GM12878 (cell line): ENCODE data around the gene PRR5L. TPM values are rescaled to one million over a fixed set of nuclear protein-coding genes. Genes with fewer than 3 reads are reported as not detected.
A peak's percentile ranks its signal among the peaks of the same experiment; 100 is the strongest.

Experiments used
- ATAC-seq: fragments of 200-7000 bp; cut with Tn5 transposase; 3 replicates; pipeline ENCODE4 v1.9.1; 2020; ENCODE audit warnings: mild to moderate bottlenecking, moderate library complexity
- BruUV-seq: library from RNA; stranded (reverse); fragments of 400-500 nt; replicated peaks from 2 replicates; lab custom pipeline; 2021; lab: Mats Ljungman, UMichigan
- CTCF ChIA-PET: fragments of 300-600 bp; sonication (Branson Sonifier 250); formaldehyde crosslinking; extraction: SDS; loops from one replicate; lab custom pipeline; 2021; ENCODE audit warnings: inconsistent platforms; lab: Yijun Ruan, JAX
- POLR2A ChIA-PET: fragments of 350-600 bp; formaldehyde crosslinking; extraction: SDS; loops from one replicate; lab custom pipeline; 2021; ENCODE audit warnings: inconsistent platforms; lab: Charles Lee
- RAD21 ChIA-PET: fragments of 300-600 bp; sonication (Branson Sonifier 250); formaldehyde crosslinking; loops from one replicate; lab custom pipeline; 2023; ENCODE audit warnings: antibody characterized with exemption; ENCODE audit not compliant: unreplicated experiment; lab: Charles Lee
- SMC1A ChIA-PET: fragments of 300-600 bp; sonication (Branson Sonifier 250); formaldehyde crosslinking; loops from one replicate; lab custom pipeline; 2023; ENCODE audit not compliant: unreplicated experiment, uncharacterized antibody; lab: Charles Lee
- DNase-seq: peaks from one replicate; pipeline ENCODE4 v3.0.0-alpha.2; 2011; ENCODE audit warnings: low read depth, low spot score
- FAIRE-seq: peaks from 3 replicates; lab custom pipeline; 2011; peaks lifted over from hg19 to GRCh38; lab: Jason Lieb, UNC
- H2AFZ ChIP-seq: 2 replicates; pipeline ENCODE4 v1.6.0; 2011; ENCODE audit warnings: low read depth, low read length, control low read depth; ENCODE audit not compliant: control insufficient read depth
- H3K27ac ChIP-seq: 2 replicates; pipeline ENCODE4 v1.5.1; 2011; ENCODE audit warnings: control low read depth; ENCODE audit not compliant: control insufficient read depth, insufficient read depth
- H3K27me3 ChIP-seq, 2 experiments: replicated peaks in 1 of 2; 2 replicates each; pipeline versions ENCODE4 v1.6.0 to v1.6.1; 2011; ENCODE audit warnings: low read length in 1 of 2; ENCODE audit not compliant: control insufficient read depth in 2 of 2, insufficient read depth in 2 of 2
- H3K36me3 ChIP-seq, 2 experiments: 2 replicates each; pipeline ENCODE4 v1.5.1; 2011; ENCODE audit warnings: low read length in 1 of 2; ENCODE audit not compliant: control insufficient read depth in 2 of 2, insufficient read depth in 2 of 2
- H3K4me1 ChIP-seq: 2 replicates; pipeline ENCODE4 v1.6.1; 2011; ENCODE audit warnings: mild to moderate bottlenecking, low read length, moderate library complexity, mixed read lengths; ENCODE audit not compliant: control insufficient read depth, insufficient read depth
- H3K4me2 ChIP-seq: 2 replicates; pipeline ENCODE4 v1.6.0; 2011; ENCODE audit warnings: control low read depth; ENCODE audit not compliant: control insufficient read depth, insufficient read depth
- H3K4me3 ChIP-seq: fragments of 200-600 bp; sonication (generic); 2 replicates; pipeline ENCODE4 v1.5.1; 2016
- H3K79me2 ChIP-seq: 2 replicates; pipeline ENCODE4 v1.6.0; 2011; ENCODE audit warnings: low read length; ENCODE audit not compliant: control insufficient read depth, insufficient read depth
- H3K9ac ChIP-seq: 2 replicates; pipeline ENCODE4 v1.8.0; 2011; ENCODE audit warnings: low read length, control low read depth, mixed read lengths; ENCODE audit not compliant: control insufficient read depth, insufficient read depth
- H3K9me3 ChIP-seq: replicated peaks from 3 replicates; pipeline ENCODE4 v1.5.1; 2011; ENCODE audit warnings: mild to moderate bottlenecking, low read length; ENCODE audit not compliant: control insufficient read depth, insufficient read depth
- H4K20me1 ChIP-seq: 2 replicates; pipeline ENCODE4 v1.6.0; 2011; ENCODE audit not compliant: control insufficient read depth, insufficient read depth
- PAX8 ChIP-seq: fragments of 450-650 bp; IDR thresholded peaks from 2 replicates; pipeline ENCODE4 v1.6.1; 2017; ENCODE audit warnings: mild to moderate bottlenecking, moderate library complexity
- POU2F2 ChIP-seq: IDR thresholded peaks from 3 replicates; pipeline ENCODE4 v1.6.1; 2011; ENCODE audit warnings: low read depth, mild to moderate bottlenecking, low read length, borderline replicate concordance
- RBBP5 ChIP-seq: fragments of 200-600 bp; sonication (generic); conservative IDR thresholded peaks from 2 replicates; pipeline ENCODE4 v1.6.1; 2016
- RUNX3 ChIP-seq: IDR thresholded peaks from 2 replicates; pipeline ENCODE4 v1.6.1; 2012; ENCODE audit warnings: low read length, inconsistent platforms
- ZBTB11 ChIP-seq: fragments of 450-650 bp; formaldehyde crosslinking; IDR thresholded peaks from 2 replicates; pipeline ENCODE4 v1.5.0; 2022; ENCODE audit warnings: mild to moderate bottlenecking, missing genetic modification characterization
- WGBS: methylation state at CpG from one replicate; pipeline ENCODE4 v1.1.6; 2016; ENCODE audit warnings: low lambda C conversion rate; ENCODE audit not compliant: insufficient replicate concordance, insufficient coverage; ENCODE audit errors: missing lambda C conversion rate; 5-methylcytosine and 5-hydroxymethylcytosine counted together
- in situ Hi-C: fragments of 300-500 bp; cut with MboI; formaldehyde crosslinking; loops from 9 replicates; pipeline ENCODE4 v1.14.3; 2018; ENCODE audit warnings: mixed read lengths
- intact Hi-C: fragments of 100-400 bp; cut with micrococcal nuclease; formaldehyde crosslinking; loops from one replicate; pipeline ENCODE4 v1.14.2; 2022; ENCODE audit not compliant: unreplicated experiment
- polyA plus RNA-seq, 11 experiments: library from polyadenylated mRNA; depleted of rRNA in 4 of 11; unstranded in 6 of 11; stranded (reverse) in 5 of 11; fragments of >200 nt; fragmentation: Nextera tagmentation in 4 of 11; fragmentation: Illumina TruSeq in 1 of 11; extraction: Ambion mirVana in 4 of 11; extraction: Trizol in 1 of 11; gene quantifications; 1 replicate in 1 of 11; 2 replicates in 10 of 11; pipeline versions ENCODE4 v1.2.1 to v1.2.3, GENCODE V29; 2011 to 2016; ENCODE audit warnings: inconsistent platforms in 2 of 11, missing spikeins in 2 of 11, low read depth in 1 of 11
- total RNA-seq, 4 experiments: library from RNA; depleted of rRNA in 3 of 4; stranded (reverse); fragments of >200 nt in 3 of 4; fragmentation: Illumina TruSeq in 1 of 4; extraction: Trizol in 1 of 4; gene quantifications; 2 replicates each; pipeline versions ENCODE4 v1.2.1 to v1.2.3, GENCODE V29; 2013 to 2021

The PRR5L gene
- total and polyA plus RNA-seq, 10 of the 15 experiments (the other 5 are each of a cell fraction or from before 2014, with no cell fraction given), result 0.11 to 4.2 (median 0.67) TPM; not detected in 1

GRCh38 chr11:36363361-36364268 is 67.5 kb downstream of the PRR5L start:
- ChIA-PET RAD21 (interaction anchor here (0.6 to 1.3 kb wide), 3 partner anchors 14 to 51 kb away, joined by 3 read pairs; no protein-coding TSS in a partner anchor), SMC1A (interaction anchor here (0.5 to 2.7 kb wide), 10 partner anchors 9 to 326 kb away, joined by 3 to 9 read pairs (median 4); no protein-coding TSS in a partner anchor), POLR2A (no interaction called here), CTCF (interaction anchor here (1.0 to 1.1 kb wide), 3 partner anchors 9 to 129 kb away, joined by 3 to 4 read pairs (median 3); no protein-coding TSS in a partner anchor)
- FAIRE-seq (no peak), ATAC-seq (peak; percentile 35), DNase-seq (no peak)
- Histone ChIP-seq H3K27ac (no peak overlapping the region), H3K9me3 (no peaks in the 10 kb centered on the region), H3K27me3 (no peaks in the 10 kb centered on the region; a peak in 1 of 4 replicates), H3K36me3 (no peaks in the 10 kb centered on the region), H3K4me3 (no peak overlapping the region), H3K9ac (no peak overlapping the region), H3K4me1 (peaks cover 16% of the 10 kb centered on the region), H4K20me1 (no peaks in the 10 kb centered on the region), H3K79me2 (no peaks in the 10 kb centered on the region), H2AFZ (no peak overlapping the region), H3K4me2 (no peak overlapping the region)
- in situ Hi-C loops, result no loop called here
- no peak for TF ChIP-seq ZBTB11 (CRISPR knock-in tag)
- TF ChIP-seq RBBP5, result no peak
- no peak for TF ChIP-seq POU2F2
- peak; percentile 33; the same call in 1 of the 2 replicates for TF ChIP-seq RUNX3
- TF ChIP-seq PAX8, result no peak
- no TSS peak for BruUV-seq
- intact Hi-C loops, result no loop called here
- WGBS, result 13% methylated on average over 5 of the region's 5 CpGs
